Ishikawa (cell line): ENCODE measurements around the gene CHST2.

ENCODE experiments used
- CREB1 ChIP-seq: IDR thresholded peaks from 2 replicates; pipeline ENCODE4 v1.6.1; 2012; ENCODE audit warnings: low read depth
- EGR1 ChIP-seq: IDR thresholded peaks from 2 replicates; pipeline ENCODE4 v1.6.1; 2012
- EP300 ChIP-seq: IDR thresholded peaks from 2 replicates; pipeline ENCODE4 v1.6.1; 2012; ENCODE audit warnings: borderline replicate concordance
- MAX ChIP-seq: IDR thresholded peaks from 2 replicates; pipeline ENCODE4 v1.6.1; 2012
- TCF12 ChIP-seq: IDR thresholded peaks from 2 replicates; pipeline ENCODE4 v1.6.1; 2012; ENCODE audit warnings: low read depth

DNA sequence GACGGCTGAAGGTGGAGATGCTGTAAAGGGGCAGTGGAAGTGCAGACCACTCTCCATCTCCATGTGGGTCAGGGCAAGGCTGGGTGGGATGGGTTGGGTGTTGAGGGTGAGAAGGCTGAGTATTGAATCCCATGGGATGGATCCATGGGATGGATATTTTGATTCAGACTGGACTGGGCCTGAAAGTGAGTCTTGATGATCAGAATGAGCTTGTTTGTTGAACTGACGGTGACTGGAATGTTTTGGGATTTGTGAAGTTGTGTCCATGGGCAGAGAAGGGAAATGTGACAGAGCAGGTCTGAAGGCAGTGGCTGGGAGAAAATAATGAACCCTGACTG is 49.3 kb downstream of the CHST2 start:
- no peak for TF ChIP-seq EGR1
- no peak for TF ChIP-seq CREB1
- TF ChIP-seq MAX = no peak
- TF ChIP-seq EP300 = no peak
- TF ChIP-seq TCF12 = no peak
